GM18907 (cell line): Measurements from ENCODE around the gene PAQR7.
A peak's percentile ranks its signal among the peaks of the same experiment; 100 is the strongest.

Experiments used
- ATAC-seq: cut with Tn5 transposase; IDR thresholded peaks from one replicate; pipeline ENCODE4 v1.9.1; 2021; ENCODE audit warnings: mild to moderate bottlenecking, moderate library complexity; ENCODE audit not compliant: unreplicated experiment

Gene PAQR7

GRCh38 chr1:25874635-25875153, 814 bp downstream of the PAQR7 start:
- ATAC-seq, result no peak

DNA sequence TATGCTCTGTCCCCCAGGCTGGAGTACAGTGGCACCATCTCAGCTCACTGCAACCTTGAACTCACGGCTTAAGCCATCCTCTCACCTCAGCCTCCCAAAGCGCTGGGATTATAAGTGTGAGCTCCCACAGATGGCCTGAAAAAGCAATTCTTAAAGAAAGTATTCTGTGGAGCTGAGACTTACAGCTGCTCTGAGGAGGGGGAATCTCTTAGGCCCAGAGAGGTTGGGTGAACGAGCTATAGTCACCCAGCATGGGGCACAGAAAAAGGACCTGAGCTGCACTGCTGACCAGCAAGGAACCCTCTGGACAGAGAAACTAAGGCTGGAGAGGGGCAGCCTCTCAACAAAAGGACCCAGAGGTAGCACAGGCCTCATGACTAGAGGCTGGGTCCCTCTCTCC, 1.3 kb downstream of the PAQR7 start:
- ATAC-seq, result no peak

- ATAC-seq, result no peak
Measured at GRCh38 chr1:25873120-25873519, 2.4 kb downstream of the PAQR7 start.

- no peak for ATAC-seq
Measured at GRCh38 chr1:25872713-25873112, 2.8 kb downstream of the PAQR7 start.

DNA sequence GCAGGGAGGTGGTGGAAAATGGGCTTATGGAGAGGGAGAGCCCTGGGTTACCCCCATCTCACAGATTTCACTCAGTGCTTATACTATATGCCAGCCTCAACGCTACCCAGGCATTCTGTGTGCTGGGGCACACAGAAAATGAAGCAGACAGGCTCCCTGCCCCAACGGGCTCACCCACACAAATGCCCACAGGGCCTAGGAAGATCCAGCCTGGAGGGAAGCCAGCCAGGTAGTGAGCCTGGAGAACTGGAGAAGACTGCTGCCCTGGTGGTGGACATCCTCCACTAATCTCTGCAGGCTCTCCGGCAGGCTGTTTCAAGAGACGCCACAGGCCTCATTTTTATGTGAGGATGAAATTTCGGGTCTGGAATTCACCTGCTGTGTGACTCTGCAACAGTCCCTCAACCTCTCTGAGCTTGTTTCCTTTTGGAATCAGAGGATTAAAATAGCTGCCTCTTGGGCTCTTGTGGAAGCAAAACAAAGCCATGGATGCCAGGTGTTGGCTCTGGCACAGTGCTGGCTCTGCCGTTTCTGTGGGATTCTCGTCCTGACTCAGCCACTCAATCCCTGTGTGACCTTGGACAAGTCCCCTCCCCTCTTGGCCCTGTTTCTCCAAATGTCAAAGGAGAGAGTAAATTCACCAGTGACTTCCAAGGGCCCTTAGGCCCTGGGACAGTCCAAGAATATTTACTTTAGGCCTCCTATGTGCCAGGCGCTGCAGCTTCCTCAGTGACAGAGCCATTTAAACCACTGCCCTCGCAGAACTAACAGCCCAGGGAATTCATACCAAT, 3.6 kb downstream of the PAQR7 start:
- no peak for ATAC-seq

DNA sequence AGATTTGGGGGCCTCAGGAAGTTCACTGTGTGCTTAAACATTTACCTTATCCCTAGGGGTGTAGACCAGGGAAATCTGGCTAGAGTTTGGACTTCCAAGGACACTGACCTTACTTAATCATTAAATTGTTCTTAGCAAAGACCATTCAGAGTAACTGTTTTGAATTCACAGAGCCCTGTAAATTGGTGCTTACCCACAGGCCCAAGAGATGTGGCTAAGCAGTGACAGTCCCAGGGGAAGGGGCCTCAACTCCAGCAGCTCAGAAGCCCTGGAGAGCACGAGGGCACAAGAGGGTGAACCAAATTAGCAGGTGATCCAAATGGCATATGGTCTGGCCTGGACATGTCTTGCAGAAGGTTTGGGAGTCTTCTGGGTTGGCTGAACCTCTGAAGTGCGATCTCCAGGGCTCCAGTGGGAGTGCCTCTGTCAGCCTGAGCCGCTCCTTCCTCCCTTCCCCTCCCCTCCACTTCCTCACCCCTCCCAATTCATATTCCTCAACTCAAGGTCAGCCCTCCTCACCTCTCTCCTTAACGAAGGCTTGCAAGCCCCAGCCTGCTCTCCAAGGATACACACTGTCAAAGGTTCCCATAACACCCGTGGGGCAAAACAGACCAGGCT, 4.3 kb downstream of the PAQR7 start:
- no peak for ATAC-seq

DNA sequence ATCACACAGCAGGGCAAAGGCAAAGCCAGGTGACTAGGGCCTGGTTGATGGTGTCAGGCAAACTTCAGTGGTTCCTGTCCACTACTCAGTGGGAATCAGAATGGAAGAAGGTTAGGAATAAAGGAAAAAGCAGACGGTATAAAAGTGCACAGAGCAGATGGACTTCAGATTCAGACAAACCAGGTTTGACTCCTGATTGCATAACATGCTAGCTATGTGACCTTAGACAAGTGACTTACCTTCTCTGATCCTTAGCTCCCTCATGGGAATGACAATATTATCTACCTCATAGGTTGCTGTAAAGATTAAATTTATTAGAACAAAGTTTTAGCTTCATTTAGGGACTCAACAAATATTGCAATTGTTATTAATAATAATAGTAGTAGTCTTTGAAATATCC, 4.9 kb downstream of the PAQR7 start:
- ATAC-seq, result no peak

DNA sequence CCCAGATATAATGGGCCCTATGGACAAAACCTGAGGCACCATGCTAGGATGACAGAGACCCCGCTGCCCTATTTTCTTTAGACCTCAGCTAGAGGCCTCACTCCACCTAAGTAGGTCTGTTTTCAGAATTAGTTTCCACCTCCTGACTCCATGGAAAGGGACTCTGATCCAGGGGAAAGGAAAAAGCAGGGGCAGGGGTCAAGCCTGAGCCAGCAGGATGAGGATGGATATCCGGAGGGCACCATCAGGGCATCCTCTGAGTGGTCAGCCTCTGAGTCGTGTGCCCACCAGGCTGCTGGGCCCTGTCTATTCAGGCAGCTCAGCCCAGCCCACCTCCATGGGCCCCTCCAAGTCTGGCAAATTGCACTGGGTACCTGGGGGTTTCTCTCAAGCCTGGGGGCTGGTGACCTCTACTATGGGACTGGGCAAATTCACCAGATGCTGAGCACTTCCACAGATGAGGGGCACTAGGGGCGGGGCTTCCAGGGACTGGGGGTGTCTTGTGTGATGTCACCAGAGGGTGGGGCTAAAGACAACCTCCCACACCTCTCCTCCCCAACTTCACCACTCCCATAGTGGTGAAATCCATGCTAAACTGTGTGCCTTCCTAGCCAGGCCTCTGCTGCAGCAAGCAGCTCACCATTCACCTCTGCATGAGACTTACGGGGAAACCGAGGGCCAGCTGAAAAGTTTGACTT, 5.5 kb downstream of the PAQR7 start:
- no peak for ATAC-seq

GRCh38 chr1:25867210-25867991, 8.1 kb downstream of the PAQR7 start:
- no peak for ATAC-seq

DNA sequence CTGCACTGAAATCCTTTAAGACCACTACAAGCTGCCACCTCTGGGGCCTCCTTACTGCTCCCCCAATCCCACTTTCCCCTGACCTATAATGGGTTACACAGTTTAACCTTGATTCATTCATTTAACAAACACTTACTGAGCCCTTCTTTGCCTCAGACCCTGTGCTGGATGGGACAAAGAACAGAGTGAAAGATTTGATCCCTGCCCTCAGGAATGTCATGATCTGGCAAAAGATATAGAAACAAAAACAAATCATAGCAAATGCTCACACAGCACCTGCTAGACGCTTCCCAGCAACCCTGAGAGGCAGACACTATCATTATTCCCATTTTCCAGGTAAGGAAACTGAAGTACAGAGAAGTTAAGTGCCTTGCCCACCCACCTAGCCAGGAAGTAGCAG, 9.2 kb downstream of the PAQR7 start:
- ATAC-seq, result no peak

- no peak for ATAC-seq
Measured at GRCh38 chr1:25864434-25864833, 11.1 kb downstream of the PAQR7 start.

DNA sequence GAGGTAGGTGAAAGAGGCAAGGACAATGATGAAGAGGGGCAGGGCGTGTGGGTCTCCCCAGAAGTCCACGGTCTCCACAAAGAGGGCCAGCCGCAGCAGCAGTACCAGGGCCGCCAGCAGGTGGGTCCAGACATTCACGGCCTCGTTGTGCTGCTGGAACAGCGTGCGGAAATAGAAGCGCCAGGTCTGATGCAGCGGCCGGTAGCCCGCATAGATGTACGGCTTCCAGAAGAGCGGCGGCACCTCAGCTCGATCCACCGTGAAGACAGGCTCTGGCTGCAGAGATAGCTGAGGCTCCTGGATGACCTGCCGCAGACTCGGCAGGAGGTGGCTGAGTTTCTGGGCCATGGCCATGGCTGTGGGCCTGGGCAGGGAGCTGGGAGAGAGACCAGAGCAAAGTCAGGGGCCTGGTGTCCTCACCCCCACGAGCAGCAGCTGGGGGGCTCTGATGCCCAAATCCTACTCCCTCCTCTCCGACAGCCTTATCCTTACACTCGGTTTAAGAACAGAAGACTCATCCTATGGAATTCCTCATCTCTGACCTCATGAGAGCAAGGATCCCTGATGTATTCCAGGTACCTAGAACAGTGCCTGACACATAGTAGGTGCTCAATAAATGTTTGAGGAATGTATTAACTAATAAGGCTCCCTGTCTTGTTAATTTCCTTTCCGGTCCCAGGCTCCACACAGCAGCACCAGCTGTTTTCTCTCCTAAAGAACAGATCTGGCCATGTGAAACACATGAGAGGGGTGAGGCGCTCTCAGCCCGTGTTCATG, 11.8 kb downstream of the PAQR7 start:
- ATAC-seq, result no peak

DNA sequence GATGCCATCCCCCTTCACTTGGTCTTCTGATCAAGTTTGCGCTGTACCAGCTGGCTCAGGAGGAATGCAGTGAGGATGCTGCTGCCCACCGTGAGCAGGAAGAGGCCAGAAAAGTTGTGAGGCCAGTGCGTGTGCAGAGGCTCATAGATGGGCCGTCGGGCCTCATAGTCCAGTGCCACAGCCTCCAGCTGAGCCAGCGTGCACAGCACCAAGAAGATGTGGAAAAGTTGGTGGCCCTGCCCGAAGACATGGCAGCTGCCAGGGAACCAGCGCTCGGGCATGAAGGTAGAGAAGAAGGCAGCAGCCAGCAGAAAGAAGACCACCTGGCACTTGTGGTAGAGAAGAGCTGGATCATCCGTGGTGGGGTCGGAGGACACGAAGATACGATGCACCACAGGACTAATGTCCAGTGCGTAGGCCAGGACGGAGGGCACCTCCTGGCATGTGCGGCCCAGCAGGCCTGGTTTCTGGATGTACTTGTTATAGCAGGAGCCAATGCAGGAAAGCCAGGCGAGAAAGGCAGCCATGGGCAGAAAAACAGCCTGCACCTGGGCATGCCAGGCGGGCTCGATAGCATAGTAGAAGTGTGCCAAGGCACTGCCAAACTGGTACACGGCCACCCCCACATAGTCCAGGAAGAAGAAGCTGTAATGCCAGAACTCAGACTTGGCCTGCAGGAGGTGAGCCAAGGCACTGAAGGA, 12.6 kb downstream of the PAQR7 start:
- ATAC-seq, result no peak

GRCh38 chr1:25861316-25862286, 13.9 kb downstream of the PAQR7 start:
- ATAC-seq, result no peak

DNA sequence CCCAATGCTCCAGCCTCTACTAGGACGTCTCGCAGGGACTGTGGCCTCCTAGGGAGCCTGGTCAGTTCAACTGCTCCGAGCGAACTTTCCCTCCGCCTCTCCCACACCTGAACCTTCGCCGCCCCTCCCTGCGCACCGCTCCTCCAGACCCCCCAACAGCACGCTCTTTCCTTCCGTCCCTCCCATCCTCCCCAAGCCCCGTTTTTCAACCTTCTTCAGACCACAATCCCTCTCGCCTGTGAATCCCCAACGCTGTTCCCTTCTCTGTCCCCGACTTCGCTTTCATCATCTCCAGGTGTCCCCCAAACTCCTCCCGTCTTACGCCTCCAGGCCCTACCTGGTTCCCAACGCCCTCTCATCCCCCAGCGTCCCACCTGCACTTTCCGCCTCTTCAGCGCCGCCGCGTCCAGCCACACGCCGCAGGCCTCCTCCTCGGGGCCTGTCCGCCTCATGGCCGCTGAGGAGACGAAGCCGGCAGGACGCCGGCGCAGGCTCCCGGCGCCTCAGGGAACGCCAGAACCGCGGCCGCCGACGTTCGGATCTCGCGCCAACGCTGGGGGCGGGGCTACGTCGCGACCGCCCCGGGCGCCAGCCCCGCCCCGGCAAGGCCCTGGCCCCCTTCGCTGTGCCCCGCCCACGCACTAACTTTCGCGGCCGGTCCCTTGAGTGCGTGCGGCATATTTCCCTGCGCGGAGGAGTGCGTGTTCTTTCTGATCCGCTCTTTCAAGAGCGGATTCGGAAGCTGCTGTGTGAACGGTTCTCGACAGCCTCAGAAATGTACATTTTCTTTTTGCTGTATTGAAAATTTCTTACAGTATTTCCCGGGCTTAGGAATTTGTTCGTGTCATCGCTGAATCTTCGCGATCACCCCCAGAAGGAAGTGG, 16.4 kb downstream of the PAQR7 start, which contains the start of gene AUNIP:
Gene AUNIP (minus strand): TSS at position 552 of the 884 bp plus-strand sequence. CDS start 100 bp downstream, at position 452.
- peak; percentile 81 for ATAC-seq

DNA sequence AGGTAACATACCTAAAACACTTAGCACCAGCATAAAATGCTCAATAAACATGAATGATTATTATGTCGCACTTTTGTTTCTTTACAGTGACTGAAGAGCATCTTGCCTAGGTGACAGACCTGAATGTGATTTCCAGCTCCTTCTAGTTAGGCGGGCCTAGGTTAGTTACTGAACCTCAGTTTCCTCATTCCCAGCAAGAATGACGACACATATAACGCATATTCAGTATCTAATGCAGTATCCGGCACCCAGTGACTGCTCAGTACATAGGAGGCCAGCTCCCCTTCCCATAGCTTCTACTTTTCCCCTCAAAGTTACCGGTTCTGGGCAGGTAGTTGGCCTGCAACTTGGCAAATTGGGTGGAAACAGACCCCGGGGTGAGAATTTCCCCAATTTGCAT, 17.0 kb downstream of the PAQR7 start:
- ATAC-seq, result no peak

DNA sequence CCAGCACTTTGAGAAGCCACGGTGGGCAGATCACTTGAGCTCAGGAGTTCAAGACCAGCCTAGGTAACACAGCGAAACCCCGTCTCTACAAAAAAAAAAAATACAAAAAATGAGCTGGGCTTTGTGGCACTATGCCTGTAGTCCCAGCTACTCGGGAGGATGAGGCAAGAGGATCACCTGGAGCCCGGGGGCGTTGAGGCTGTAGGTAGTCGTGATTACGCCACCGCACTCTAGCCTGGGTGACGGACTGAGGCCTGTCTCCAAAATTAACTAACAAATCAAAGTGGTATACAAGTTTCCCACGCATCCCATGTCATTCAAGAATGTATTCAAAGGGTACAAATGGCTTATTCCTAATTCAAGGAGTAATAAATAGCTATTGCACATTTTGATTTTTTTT, 18.7 kb downstream of the PAQR7 start:
- ATAC-seq, result no peak
